ENCODE measurements around the gene EIF2S3. TPM values are rescaled to one million over a fixed set of nuclear protein-coding genes. Genes with fewer than 3 reads are reported as not detected.
"Not testable (repeated sequence)": the region's sequence is repeated elsewhere in the genome, so short reads cannot be mapped to it uniquely, and the experiment has no call there.

The EIF2S3 gene
- total RNA-seq, 1 experiment from 2014 or later: 201 TPM

DNA sequence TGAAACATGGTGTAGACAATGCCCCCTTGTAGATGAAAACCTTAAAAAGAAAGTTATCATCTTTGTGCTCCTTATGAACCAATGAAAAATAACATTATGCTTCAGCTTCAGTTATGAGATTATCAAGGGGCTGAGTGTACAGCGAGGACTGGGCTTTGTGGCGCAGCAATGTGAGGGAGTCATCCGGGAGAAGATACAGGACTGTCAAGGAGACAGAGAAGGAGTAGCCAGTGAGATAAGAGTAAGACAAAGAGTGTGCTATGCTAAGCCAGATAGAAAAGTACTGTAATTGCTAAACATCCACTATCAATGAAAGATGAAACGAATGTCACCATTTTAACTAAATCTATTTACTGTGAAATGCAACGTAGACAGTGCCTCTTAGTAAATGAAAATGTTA is 24.2 kb upstream of the EIF2S3 start:
- H3K4me3 ChIP-seq (ENCODE audit: low read length): no peak overlapping the region
- POLR2A ChIA-PET (ENCODE audit: unreplicated experiment): no interaction called here
- H3K9me2 ChIP-seq (replicated peaks; ENCODE audit: low read length): no peaks in the 10 kb centered on the region
- intact Hi-C loops (cut with micrococcal nuclease): no loop called here
- no peak overlapping the region for H3K27ac ChIP-seq (ENCODE audit: low read length)
- no peak overlapping the region for H2AFZ ChIP-seq (ENCODE audit: low read length)
- no peak overlapping the region for H3K9ac ChIP-seq (ENCODE audit: low read length)
- no peak overlapping the region for H3K4me2 ChIP-seq (ENCODE audit: low read length)
- no peaks in the 10 kb centered on the region for H3K27me3 ChIP-seq (ENCODE audit: low read length)
- TF ChIP-seq EZH2 (IDR thresholded peaks at IDR 0.05; ENCODE audit: low read length, unreplicated experiment) (no peak), EZH2phosphoT487 (IDR thresholded peaks at IDR 0.05; ENCODE audit: borderline replicate concordance, low read length) (no peak)
- TF ChIP-seq, protein P1, sequence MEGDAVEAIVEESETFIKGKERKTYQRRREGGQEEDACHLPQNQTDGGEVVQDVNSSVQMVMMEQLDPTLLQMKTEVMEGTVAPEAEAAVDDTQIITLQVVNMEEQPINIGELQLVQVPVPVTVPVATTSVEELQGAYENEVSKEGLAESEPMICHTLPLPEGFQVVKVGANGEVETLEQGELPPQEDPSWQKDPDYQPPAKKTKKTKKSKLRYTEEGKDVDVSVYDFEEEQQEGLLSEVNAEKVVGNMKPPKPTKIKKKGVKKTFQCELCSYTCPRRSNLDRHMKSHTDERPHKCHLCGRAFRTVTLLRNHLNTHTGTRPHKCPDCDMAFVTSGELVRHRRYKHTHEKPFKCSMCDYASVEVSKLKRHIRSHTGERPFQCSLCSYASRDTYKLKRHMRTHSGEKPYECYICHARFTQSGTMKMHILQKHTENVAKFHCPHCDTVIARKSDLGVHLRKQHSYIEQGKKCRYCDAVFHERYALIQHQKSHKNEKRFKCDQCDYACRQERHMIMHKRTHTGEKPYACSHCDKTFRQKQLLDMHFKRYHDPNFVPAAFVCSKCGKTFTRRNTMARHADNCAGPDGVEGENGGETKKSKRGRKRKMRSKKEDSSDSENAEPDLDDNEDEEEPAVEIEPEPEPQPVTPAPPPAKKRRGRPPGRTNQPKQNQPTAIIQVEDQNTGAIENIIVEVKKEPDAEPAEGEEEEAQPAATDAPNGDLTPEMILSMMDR (conservative IDR thresholded peaks at IDR 0.05; ENCODE audit: low read depth, low read length): no peak
- no peaks in the 10 kb centered on the region for H3F3A ChIP-seq (ENCODE audit: low read length, unreplicated experiment)
- H4K20me1 ChIP-seq (ENCODE audit: low read length): no peaks in the 10 kb centered on the region
- H3K79me2 ChIP-seq (ENCODE audit: low read length): no peaks in the 10 kb centered on the region
- H3K9me3 ChIP-seq (ENCODE audit: low read length): no peaks in the 10 kb centered on the region
- BruUV-seq (replicated peaks): no TSS peak
- H3K4me1 ChIP-seq (ENCODE audit: insufficient read depth, low read length): 0 out of 2 replicates have a peak, but pooled peaks cover 6% of the 10 kb centered on the region
- CTCF ChIA-PET: no interaction called here
- ATAC-seq: no peak
- no peak for DNase-seq
- H3K36me3 ChIP-seq (ENCODE audit: low read depth, low read length): no peaks in the 10 kb centered on the region

DNA sequence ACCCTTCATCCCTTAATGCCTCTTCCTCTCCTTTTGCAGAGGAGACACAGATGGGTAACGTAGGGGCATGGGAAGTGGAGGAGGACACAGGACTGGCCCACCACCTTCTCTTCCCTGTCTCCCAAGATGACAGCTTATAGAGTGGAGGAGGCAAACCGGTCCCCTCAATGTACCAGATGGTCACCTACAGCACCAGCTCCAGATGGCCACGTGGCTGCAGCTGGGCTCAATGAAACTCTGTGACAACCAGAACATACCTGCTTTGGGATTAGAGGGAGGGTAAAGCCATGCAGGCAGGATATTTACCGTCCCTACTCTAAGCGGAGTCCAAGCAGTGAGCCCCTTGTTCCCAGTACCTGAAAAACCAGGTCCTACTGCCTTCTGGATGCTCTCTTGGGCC is 20.3 kb upstream of the EIF2S3 start:
- POLR2A ChIA-PET (ENCODE audit: unreplicated experiment): no interaction called here
- no peak for DNase-seq
- H3K9ac ChIP-seq (ENCODE audit: low read length): no peak overlapping the region
- CTCF ChIA-PET: no interaction called here
- no peaks in the 10 kb centered on the region for H3F3A ChIP-seq (ENCODE audit: low read length, unreplicated experiment)
- no peak for ATAC-seq
- TF ChIP-seq EZH2 (IDR thresholded peaks at IDR 0.05; ENCODE audit: low read length, unreplicated experiment): no peak
- no peak overlapping the region for H3K27ac ChIP-seq (ENCODE audit: low read length)
- H3K79me2 ChIP-seq (ENCODE audit: low read length): no peaks in the 10 kb centered on the region
- H3K9me2 ChIP-seq (replicated peaks; ENCODE audit: low read length): no peaks in the 10 kb centered on the region
- no peak overlapping the region for H2AFZ ChIP-seq (ENCODE audit: low read length)
- intact Hi-C loops (cut with micrococcal nuclease): no loop called here
- no peaks in the 10 kb centered on the region for H3K4me1 ChIP-seq (ENCODE audit: insufficient read depth, low read length)
- no TSS peak for BruUV-seq (replicated peaks)
- H4K20me1 ChIP-seq (ENCODE audit: low read length): no peaks in the 10 kb centered on the region
- no peak overlapping the region for H3K4me3 ChIP-seq (ENCODE audit: low read length)
- no peaks in the 10 kb centered on the region for H3K27me3 ChIP-seq (ENCODE audit: low read length)
- no peaks in the 10 kb centered on the region for H3K36me3 ChIP-seq (ENCODE audit: low read depth, low read length)
- H3K4me2 ChIP-seq (ENCODE audit: low read length): no peak overlapping the region
- no peaks in the 10 kb centered on the region for H3K9me3 ChIP-seq (ENCODE audit: low read length)

DNA sequence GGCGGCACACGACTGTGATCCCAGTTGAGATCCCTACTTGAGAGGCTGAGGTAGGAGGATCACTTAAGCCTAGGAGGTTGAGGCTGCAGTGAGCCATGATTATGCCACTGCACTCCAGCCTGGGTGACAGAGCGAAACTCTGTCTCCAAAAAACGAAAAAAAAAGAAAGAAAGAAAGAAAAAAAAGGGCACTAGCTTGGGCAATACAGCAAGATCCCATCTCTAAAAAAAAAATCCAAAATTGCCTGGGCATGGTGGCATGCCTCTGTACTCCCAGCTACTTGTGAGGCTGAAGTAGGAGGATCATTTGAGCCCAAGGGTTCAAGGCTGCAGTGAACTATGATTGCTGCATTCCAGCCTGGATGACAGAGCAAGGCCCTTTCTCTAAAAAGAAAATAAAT is 17.0 kb upstream of the EIF2S3 start:
- intact Hi-C loops (cut with micrococcal nuclease): no loop called here
- Histone ChIP-seq H3K4me2 (ENCODE audit: low read length) (no peak overlapping the region), H3K4me3 (ENCODE audit: low read length) (no peak overlapping the region), H3K27ac (ENCODE audit: low read length) (no peak overlapping the region), H3K9me3 (ENCODE audit: low read length) (no peaks in the 10 kb centered on the region), H3K4me1 (ENCODE audit: insufficient read depth, low read length) (no peaks in the 10 kb centered on the region), H2AFZ (ENCODE audit: low read length) (no peak overlapping the region), H4K20me1 (ENCODE audit: low read length) (no peaks in the 10 kb centered on the region), H3F3A (ENCODE audit: low read length, unreplicated experiment) (no peaks in the 10 kb centered on the region), H3K9me2 (replicated peaks; ENCODE audit: low read length) (no peaks in the 10 kb centered on the region), H3K9ac (ENCODE audit: low read length) (no peak overlapping the region), H3K79me2 (ENCODE audit: low read length) (no peaks in the 10 kb centered on the region), H3K36me3 (ENCODE audit: low read depth, low read length) (no peaks in the 10 kb centered on the region), H3K27me3 (ENCODE audit: low read length) (no peaks in the 10 kb centered on the region)
- POLR2A ChIA-PET (ENCODE audit: unreplicated experiment): no interaction called here
- DNase-seq (no peak), ATAC-seq (no peak)
- no peak for TF ChIP-seq EZH2phosphoT487 (IDR thresholded peaks at IDR 0.05; ENCODE audit: borderline replicate concordance, low read length)
- TF ChIP-seq, protein P1 (conservative IDR thresholded peaks at IDR 0.05; ENCODE audit: low read depth, low read length): no peak
- TF ChIP-seq EZH2 (IDR thresholded peaks at IDR 0.05; ENCODE audit: low read length, unreplicated experiment): no peak
- BruUV-seq (replicated peaks): no TSS peak
- CTCF ChIA-PET: no interaction called here

DNA sequence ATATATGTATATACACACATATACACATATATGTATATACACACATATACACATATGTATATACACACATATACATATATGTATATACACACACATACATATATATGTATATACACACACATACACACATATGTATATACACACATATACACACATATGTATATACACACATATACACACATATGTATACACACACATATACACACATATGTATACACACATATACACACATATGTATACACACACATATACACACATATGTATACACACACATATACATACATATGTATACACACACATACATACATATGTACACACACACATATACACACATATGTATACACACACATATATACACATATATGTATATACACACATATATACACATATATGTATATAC is 8.7 kb upstream of the EIF2S3 start:
- BruUV-seq (replicated peaks); H3K27ac ChIP-seq (ENCODE audit: low read length); H2AFZ ChIP-seq (ENCODE audit: low read length); H3K4me1 ChIP-seq (ENCODE audit: insufficient read depth, low read length); H3F3A ChIP-seq (ENCODE audit: low read length, unreplicated experiment); H3K9me3 ChIP-seq (ENCODE audit: low read length); H3K4me2 ChIP-seq (ENCODE audit: low read length); CTCF ChIA-PET; H3K9ac ChIP-seq (ENCODE audit: low read length); H3K79me2 ChIP-seq (ENCODE audit: low read length); intact Hi-C loops (cut with micrococcal nuclease); H3K36me3 ChIP-seq (ENCODE audit: low read depth, low read length); DNase-seq; H3K4me3 ChIP-seq (ENCODE audit: low read length); H3K9me2 ChIP-seq (replicated peaks; ENCODE audit: low read length); ATAC-seq; H4K20me1 ChIP-seq (ENCODE audit: low read length); H3K27me3 ChIP-seq (ENCODE audit: low read length); POLR2A ChIA-PET (ENCODE audit: unreplicated experiment): not testable (repeated sequence)

DNA sequence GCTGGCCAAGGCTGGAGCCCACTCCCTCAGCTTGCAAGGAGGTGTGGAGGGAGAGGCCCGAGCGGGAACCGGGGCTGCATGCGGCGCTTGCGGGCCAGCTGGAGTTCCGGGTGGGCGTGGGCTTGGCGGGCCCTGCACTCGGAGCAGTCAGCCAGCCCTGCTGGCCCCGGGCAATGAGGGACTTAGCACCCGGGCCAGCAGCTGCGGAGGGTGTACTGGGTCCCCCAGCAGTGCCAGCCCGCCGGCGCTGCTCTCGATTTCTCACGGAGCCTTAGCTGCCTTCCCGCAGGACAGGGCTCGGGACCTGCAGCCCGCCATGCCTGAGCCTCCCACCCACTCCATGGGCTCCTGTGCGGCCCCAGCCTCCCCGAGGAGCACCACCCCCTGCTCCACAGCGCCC is 5.1 kb upstream of the EIF2S3 start:
- H4K20me1 ChIP-seq (ENCODE audit: low read length); H3K4me3 ChIP-seq (ENCODE audit: low read length); BruUV-seq (replicated peaks); DNase-seq; H3K27ac ChIP-seq (ENCODE audit: low read length); H3K79me2 ChIP-seq (ENCODE audit: low read length); H3K4me1 ChIP-seq (ENCODE audit: insufficient read depth, low read length); H3K4me2 ChIP-seq (ENCODE audit: low read length); H3K36me3 ChIP-seq (ENCODE audit: low read depth, low read length); H3K27me3 ChIP-seq (ENCODE audit: low read length); H3K9me3 ChIP-seq (ENCODE audit: low read length); CTCF ChIA-PET; ATAC-seq; H3K9me2 ChIP-seq (replicated peaks; ENCODE audit: low read length); POLR2A ChIA-PET (ENCODE audit: unreplicated experiment); H3F3A ChIP-seq (ENCODE audit: low read length, unreplicated experiment); H3K9ac ChIP-seq (ENCODE audit: low read length); H2AFZ ChIP-seq (ENCODE audit: low read length): not testable (repeated sequence)
- intact Hi-C loops (cut with micrococcal nuclease): loop anchor here (10.0 kb wide), 1 partner anchor 355 kb away; no protein-coding TSS in a partner anchor

All from PC-3 (cell line).